Rectal smooth muscle tissue (tissue), 1 donor: ENCODE data around the gene HADHA.

Experiments
- H3K27ac ChIP-seq: one replicate; pipeline ENCODE4 v1.7.0; 2013; ENCODE audit warnings: low read depth, low read length, inconsistent platforms
- H3K27me3 ChIP-seq: one replicate; pipeline ENCODE4 v1.7.0; 2013; ENCODE audit warnings: low read length; ENCODE audit not compliant: control insufficient read depth, insufficient read depth
- H3K36me3 ChIP-seq: one replicate; pipeline ENCODE4 v1.7.0; 2013; ENCODE audit warnings: low read length; ENCODE audit not compliant: control insufficient read depth, insufficient read depth
- H3K4me1 ChIP-seq: one replicate; pipeline ENCODE4 v1.7.0; 2013; ENCODE audit warnings: low read length; ENCODE audit not compliant: control insufficient read depth, insufficient read depth
- H3K4me3 ChIP-seq: one replicate; pipeline ENCODE4 v1.7.0; 2013; ENCODE audit warnings: low read length
- H3K9ac ChIP-seq: one replicate; pipeline ENCODE4 v1.7.0; 2013; ENCODE audit warnings: low read length

The HADHA gene

GRCh38 chr2:26238311-26238958, 6.0 kb downstream of the HADHA start:
- Histone ChIP-seq H3K4me1 (no peaks in the 10 kb centered on the region), H3K36me3 (peaks cover 25% of the 10 kb centered on the region), H3K4me3 (no peak overlapping the region), H3K9ac (no peak overlapping the region), H3K27me3 (no peaks in the 10 kb centered on the region), H3K27ac (no peak overlapping the region)

- no peaks in the 10 kb centered on the region for H3K27me3 ChIP-seq
- H3K36me3 ChIP-seq: peaks cover 31% of the 10 kb centered on the region
- no peak overlapping the region for H3K27ac ChIP-seq
- no peaks in the 10 kb centered on the region for H3K4me1 ChIP-seq
- no peak overlapping the region for H3K4me3 ChIP-seq
- no peak overlapping the region for H3K9ac ChIP-seq
These were observed 6.6 kb downstream of the HADHA start for GRCh38 chr2:26237868-26238267.

GRCh38 chr2:26235089-26235488, 9.3 kb downstream of the HADHA start:
- Histone ChIP-seq H3K36me3 (peaks cover 39% of the 10 kb centered on the region), H3K9ac (no peak overlapping the region), H3K27ac (no peak overlapping the region), H3K4me1 (no peaks in the 10 kb centered on the region), H3K4me3 (no peak overlapping the region), H3K27me3 (no peaks in the 10 kb centered on the region)

- Histone ChIP-seq H3K27ac (no peak overlapping the region), H3K9ac (no peak overlapping the region), H3K4me3 (no peak overlapping the region), H3K27me3 (no peaks in the 10 kb centered on the region), H3K36me3 (peaks cover 29% of the 10 kb centered on the region), H3K4me1 (no peaks in the 10 kb centered on the region)
These were observed 13.6 kb downstream of the HADHA start for GRCh38 chr2:26230806-26231205.

- Histone ChIP-seq H3K9ac (no peak overlapping the region), H3K4me3 (no peak overlapping the region), H3K27me3 (no peaks in the 10 kb centered on the region), H3K36me3 (peaks cover 27% of the 10 kb centered on the region), H3K27ac (no peak overlapping the region), H3K4me1 (no peaks in the 10 kb centered on the region)
These were observed 14.8 kb downstream of the HADHA start for GRCh38 chr2:26229595-26229994.

- H3K4me3 ChIP-seq: no peak overlapping the region
- H3K9ac ChIP-seq: no peak overlapping the region
- no peaks in the 10 kb centered on the region for H3K4me1 ChIP-seq
- peaks cover 14% of the 10 kb centered on the region for H3K36me3 ChIP-seq
- no peaks in the 10 kb centered on the region for H3K27me3 ChIP-seq
- no peak overlapping the region for H3K27ac ChIP-seq
These were observed 20.3 kb downstream of the HADHA start for GRCh38 chr2:26224095-26224494.

- Histone ChIP-seq H3K36me3 (peaks cover 10% of the 10 kb centered on the region), H3K27ac (no peak overlapping the region), H3K9ac (no peak overlapping the region), H3K4me1 (no peaks in the 10 kb centered on the region), H3K27me3 (no peaks in the 10 kb centered on the region), H3K4me3 (no peak overlapping the region)
These were observed 21.4 kb downstream of the HADHA start for GRCh38 chr2:26223018-26223417.

- H3K4me3 ChIP-seq: no peak overlapping the region
- H3K36me3 ChIP-seq: peaks cover 23% of the 10 kb centered on the region
- H3K4me1 ChIP-seq: no peaks in the 10 kb centered on the region
- H3K27ac ChIP-seq: no peak overlapping the region
- no peaks in the 10 kb centered on the region for H3K27me3 ChIP-seq
- H3K9ac ChIP-seq: no peak overlapping the region
These were observed 26.7 kb downstream of the HADHA start for GRCh38 chr2:26217720-26218119.

- peaks cover 28% of the 10 kb centered on the region for H3K36me3 ChIP-seq
These were observed 27.8 kb downstream of the HADHA start for GRCh38 chr2:26216587-26216986.

GRCh38 chr2:26215833-26216232, 28.6 kb downstream of the HADHA start:
- H3K27me3 ChIP-seq: no peaks in the 10 kb centered on the region
- no peaks in the 10 kb centered on the region for H3K4me1 ChIP-seq
- H3K27ac ChIP-seq: no peak overlapping the region
- no peak overlapping the region for H3K4me3 ChIP-seq
- H3K36me3 ChIP-seq: peaks cover 28% of the 10 kb centered on the region
- H3K9ac ChIP-seq: no peak overlapping the region

More at GRCh38 chr2:26216587-26216986, 27.8 kb downstream of the HADHA start:
- no peaks in the 10 kb centered on the region for H3K4me1 ChIP-seq
- H3K9ac ChIP-seq: no peak overlapping the region
- H3K4me3 ChIP-seq: no peak overlapping the region
- no peaks in the 10 kb centered on the region for H3K27me3 ChIP-seq
- H3K27ac ChIP-seq: no peak overlapping the region

GRCh38 chr2:26214759-26215158, 29.7 kb downstream of the HADHA start:
- H3K9ac ChIP-seq: no peak overlapping the region
- H3K27ac ChIP-seq: no peak overlapping the region
- H3K36me3 ChIP-seq: peaks cover 31% of the 10 kb centered on the region
- no peaks in the 10 kb centered on the region for H3K4me1 ChIP-seq
- no peak overlapping the region for H3K4me3 ChIP-seq
- H3K27me3 ChIP-seq: no peaks in the 10 kb centered on the region

- H3K4me1 ChIP-seq: no peaks in the 10 kb centered on the region
- peaks cover 38% of the 10 kb centered on the region for H3K36me3 ChIP-seq
- H3K4me3 ChIP-seq: no peak overlapping the region
- no peak overlapping the region for H3K27ac ChIP-seq
- H3K9ac ChIP-seq: no peak overlapping the region
- no peaks in the 10 kb centered on the region for H3K27me3 ChIP-seq
These were observed 32.4 kb downstream of the HADHA start for GRCh38 chr2:26212011-26212410.

GRCh38 chr2:26203906-26204305, 40.5 kb downstream of the HADHA start:
- Histone ChIP-seq H3K27ac (no peak overlapping the region), H3K4me1 (no peaks in the 10 kb centered on the region), H3K9ac (no peak overlapping the region), H3K36me3 (peaks cover 21% of the 10 kb centered on the region), H3K4me3 (no peak overlapping the region), H3K27me3 (no peaks in the 10 kb centered on the region)
